GM23338 (cell line): ENCODE measurements around the gene KCNAB1. TPM values are rescaled to one million over a fixed set of nuclear protein-coding genes. Genes with fewer than 3 reads are reported as not detected.

Source experiments
- ATAC-seq: fragments of 200-7000 bp; cut with Tn5 transposase; 3 replicates; pipeline ENCODE4 v1.9.1; 2020
- DNase-seq: peaks from one replicate; pipeline ENCODE4 v3.0.0-alpha.2; 2015; ENCODE audit warnings: low spot score
- H2AFZ ChIP-seq: fragments of 200-600 bp; sonication (generic); 2 replicates; pipeline ENCODE4 v1.8.0; 2016; ENCODE audit warnings: antibody characterized with exemption, mild to moderate bottlenecking, moderate library complexity
- H3F3A ChIP-seq: fragments of 200-600 bp; sonication (generic); replicated peaks from 2 replicates; pipeline ENCODE4 v1.8.0; 2017; ENCODE audit warnings: antibody characterized with exemption, mixed run types, low read depth
- H3K27ac ChIP-seq: fragments of 200-600 bp; sonication (generic); 2 replicates; pipeline ENCODE4 v1.6.1; 2016; ENCODE audit warnings: low read depth
- H3K27me3 ChIP-seq: fragments of 200-600 bp; sonication (generic); 2 replicates; pipeline ENCODE4 v1.8.0; 2016; ENCODE audit warnings: mild to moderate bottlenecking, mixed run types, moderate library complexity; ENCODE audit not compliant: insufficient read depth
- H3K36me3 ChIP-seq: fragments of 200-600 bp; sonication (generic); 2 replicates; pipeline ENCODE4 v1.8.0; 2016; ENCODE audit warnings: mild to moderate bottlenecking; ENCODE audit not compliant: insufficient read depth
- H3K4me1 ChIP-seq: fragments of 200-600 bp; sonication (generic); 2 replicates; pipeline ENCODE4 v1.8.0; 2016; ENCODE audit warnings: mild to moderate bottlenecking, moderate library complexity; ENCODE audit not compliant: insufficient read depth
- H3K4me2 ChIP-seq: fragments of 200-600 bp; sonication (generic); 2 replicates; pipeline ENCODE4 v1.7.1; 2017; ENCODE audit warnings: mixed run types
- H3K4me3 ChIP-seq: fragments of 200-600 bp; sonication (generic); 2 replicates; pipeline ENCODE4 v1.6.1; 2016; ENCODE audit warnings: mixed run types
- H3K79me2 ChIP-seq: fragments of 200-600 bp; sonication (generic); replicated peaks from 2 replicates; pipeline ENCODE4 v1.8.0; 2017; ENCODE audit warnings: mild to moderate bottlenecking; ENCODE audit not compliant: insufficient read depth
- H3K9me2 ChIP-seq: fragments of 200-600 bp; sonication (generic); 2 replicates; pipeline ENCODE4 v1.8.0; 2017; ENCODE audit not compliant: insufficient read depth
- H4K20me1 ChIP-seq: fragments of 200-600 bp; sonication (generic); replicated peaks from 2 replicates; pipeline ENCODE4 v1.8.0; 2017; ENCODE audit warnings: mild to moderate bottlenecking; ENCODE audit not compliant: insufficient read depth
- H3K27ac Mint-ChIP-seq: 2 replicates; pipeline ENCODE4 v1.8.0; 2020; ENCODE audit warnings: inconsistent platforms, mild to moderate bottlenecking, moderate library complexity, mixed read lengths
- H3K27me3 Mint-ChIP-seq: 3 replicates; pipeline ENCODE4 v1.8.0; 2022; ENCODE audit warnings: low read depth, mild to moderate bottlenecking, moderate library complexity, mixed read lengths, inconsistent platforms; ENCODE audit not compliant: insufficient read depth, poor library complexity
- H3K36me3 Mint-ChIP-seq: 3 replicates; pipeline ENCODE4 v1.8.0; 2021; ENCODE audit warnings: low read depth, mild to moderate bottlenecking, inconsistent platforms, moderate library complexity, mixed read lengths
- H3K4me1 Mint-ChIP-seq: 3 replicates; pipeline ENCODE4 v1.8.0; 2020; ENCODE audit warnings: mild to moderate bottlenecking, inconsistent platforms, mixed read lengths
- H3K4me3 Mint-ChIP-seq: 3 replicates; pipeline ENCODE4 v1.8.0; 2021; ENCODE audit warnings: moderate library complexity, mild to moderate bottlenecking, inconsistent platforms, mixed read lengths
- H3K9me3 Mint-ChIP-seq: 3 replicates; pipeline ENCODE4 v1.8.0; 2020; ENCODE audit warnings: moderate library complexity, mild to moderate bottlenecking, inconsistent platforms, mixed read lengths
- CREB1 ChIP-seq: fragments of 250-450 bp; sonication (Bioruptor Pico); IDR thresholded peaks from 2 replicates; pipeline ENCODE4 v1.5.0; 2020; ENCODE audit warnings: low read depth, mild to moderate bottlenecking, moderate library complexity
- EZH2phosphoT487 ChIP-seq: fragments of 200-600 bp; sonication (generic); IDR thresholded peaks from one replicate; pipeline ENCODE4 v1.8.1; 2018; ENCODE audit warnings: antibody characterized with exemption; ENCODE audit not compliant: unreplicated experiment
- POLR2AphosphoS5 ChIP-seq: IDR thresholded peaks from 2 replicates; pipeline ENCODE4 v1.6.1; 2016; ENCODE audit warnings: antibody characterized with exemption, low read depth
- REST ChIP-seq: IDR thresholded peaks from one replicate; pipeline ENCODE4 v1.6.1; 2018; ENCODE audit warnings: antibody characterized with exemption; ENCODE audit not compliant: unreplicated experiment
- ZNF331 ChIP-seq: fragments of 250-450 bp; sonication (Bioruptor Pico); IDR thresholded peaks from 2 replicates; pipeline ENCODE4 v1.5.0; 2020; ENCODE audit warnings: low read depth, mild to moderate bottlenecking, moderate library complexity
- ZNF462 ChIP-seq: fragments of 250-450 bp; sonication (Bioruptor Pico); IDR thresholded peaks from 2 replicates; pipeline ENCODE4 v1.5.0; 2020; ENCODE audit warnings: mild to moderate bottlenecking, moderate library complexity
- polyA plus RNA-seq: library from polyadenylated mRNA; unstranded; fragments of >200 nt; fragmentation: Nextera tagmentation; extraction: Ambion mirVana; gene quantifications from 2 replicates; pipeline ENCODE4 v1.2.1, GENCODE V29; 2016
- total RNA-seq: library from RNA; depleted of rRNA; stranded (reverse); fragments of >200 nt; shearing (Covaris generic); gene quantifications from 2 replicates; pipeline ENCODE4 v1.2.3, GENCODE V29; 2014

KCNAB1 gene
- total and polyA plus RNA-seq, 2 experiments from 2014 or later = 0.69 to 2.6 TPM

GRCh38 chr3:156586905-156587759, 466.8 kb downstream of the KCNAB1 start (continued):
- TF ChIP-seq REST = no peak
- TF ChIP-seq ZNF331 = no peak

GRCh38 chr3:156587760-156588069, 467.3 kb downstream of the KCNAB1 start:
- no peak overlapping the region for H3K4me2 ChIP-seq
- no peak overlapping the region; the same call in 1 of the 2 replicates for H2AFZ ChIP-seq
- H3F3A ChIP-seq = no peaks in the 10 kb centered on the region
- Mint-ChIP-seq H3K9me3 (no peaks in the 10 kb centered on the region; the same call in 2 of the 3 replicates), H3K27ac (no peak overlapping the region), H3K36me3 (no peaks in the 10 kb centered on the region), H3K4me3 (no peak overlapping the region), H3K27me3 (no peaks in the 10 kb centered on the region), H3K4me1 (no peaks in the 10 kb centered on the region)
- no peaks in the 10 kb centered on the region for H4K20me1 ChIP-seq
- no peaks in the 10 kb centered on the region for H3K9me2 ChIP-seq
- TF ChIP-seq CREB1 (CRISPR knock-in tag) (no peak), POLR2AphosphoS5 (no peak), REST (no peak), ZNF462 (CRISPR knock-in tag) (no peak), ZNF331 (no peak), EZH2phosphoT487 (no peak)
- no peak for ATAC-seq
- H3K4me3 ChIP-seq = no peak overlapping the region
- no peaks in the 10 kb centered on the region for H3K79me2 ChIP-seq
- no peak overlapping the region for H3K27ac ChIP-seq
- H3K27me3 ChIP-seq = no peaks in the 10 kb centered on the region
- H3K36me3 ChIP-seq = no peaks in the 10 kb centered on the region
- no peak for DNase-seq
- no peaks in the 10 kb centered on the region for H3K4me1 ChIP-seq
